Measurements from ENCODE around the gene SDK2.

Gene SDK2

GRCh38 chr17:73516431-73516830, 127.8 kb downstream of the SDK2 start:
- TF ChIP-seq ZNF274 (IDR thresholded peaks at IDR 0.05; ENCODE audit: low read depth, low read length), result no peak
- no peak overlapping the region for H3K4me3 ChIP-seq (ENCODE audit: low read length)

- TF ChIP-seq ZNF274 (IDR thresholded peaks at IDR 0.05; ENCODE audit: low read depth, low read length), result no peak
- H3K4me3 ChIP-seq (ENCODE audit: low read length), result no peak overlapping the region
Observed at GRCh38 chr17:73514146-73514863, 129.9 kb downstream of the SDK2 start.

- H3K4me3 ChIP-seq (ENCODE audit: low read length), result no peak overlapping the region
- TF ChIP-seq ZNF274 (IDR thresholded peaks at IDR 0.05; ENCODE audit: low read depth, low read length), result no peak
Observed at GRCh38 chr17:73513426-73513825, 130.8 kb downstream of the SDK2 start.

GRCh38 chr17:73511719-73512115, 132.5 kb downstream of the SDK2 start:
- H3K4me3 ChIP-seq (ENCODE audit: low read length), result no peak overlapping the region
- no peak for TF ChIP-seq ZNF274 (IDR thresholded peaks at IDR 0.05; ENCODE audit: low read depth, low read length)

- TF ChIP-seq ZNF274 (IDR thresholded peaks at IDR 0.05; ENCODE audit: low read depth, low read length), result no peak
- no peak overlapping the region for H3K4me3 ChIP-seq (ENCODE audit: low read length)
Observed at GRCh38 chr17:73510981-73511718, 133.1 kb downstream of the SDK2 start.

GRCh38 chr17:73508931-73509605, 135.2 kb downstream of the SDK2 start:
- no peak for TF ChIP-seq ZNF274 (IDR thresholded peaks at IDR 0.05; ENCODE audit: low read depth, low read length)
- no peak overlapping the region for H3K4me3 ChIP-seq (ENCODE audit: low read length)

- no peak for TF ChIP-seq ZNF274 (IDR thresholded peaks at IDR 0.05; ENCODE audit: low read depth, low read length)
- H3K4me3 ChIP-seq (ENCODE audit: low read length), result no peak overlapping the region
Observed at GRCh38 chr17:73508057-73508930, 136.0 kb downstream of the SDK2 start.

GRCh38 chr17:73506470-73507435, 137.5 kb downstream of the SDK2 start:
- TF ChIP-seq ZNF274 (IDR thresholded peaks at IDR 0.05; ENCODE audit: low read depth, low read length), result no peak
- no peak overlapping the region for H3K4me3 ChIP-seq (ENCODE audit: low read length)

GRCh38 chr17:73503560-73503959, 140.7 kb downstream of the SDK2 start:
- TF ChIP-seq ZNF274 (IDR thresholded peaks at IDR 0.05; ENCODE audit: low read depth, low read length), result no peak
- no peak overlapping the region for H3K4me3 ChIP-seq (ENCODE audit: low read length)

- TF ChIP-seq ZNF274 (IDR thresholded peaks at IDR 0.05; ENCODE audit: low read depth, low read length), result no peak
- no peak overlapping the region for H3K4me3 ChIP-seq (ENCODE audit: low read length)
Observed at GRCh38 chr17:73500414-73500999, 143.7 kb downstream of the SDK2 start.

- no peak for TF ChIP-seq ZNF274 (IDR thresholded peaks at IDR 0.05; ENCODE audit: low read depth, low read length)
- H3K4me3 ChIP-seq (ENCODE audit: low read length), result no peak overlapping the region
Observed at GRCh38 chr17:73498886-73499554, 145.2 kb downstream of the SDK2 start.

- no peak for TF ChIP-seq ZNF274 (IDR thresholded peaks at IDR 0.05; ENCODE audit: low read depth, low read length)
Observed at GRCh38 chr17:73498176-73498575, 146.1 kb downstream of the SDK2 start.

More at GRCh38 chr17:73498176-73498575, 146.1 kb downstream of the SDK2 start:
- H3K4me3 ChIP-seq (ENCODE audit: low read length), result no peak overlapping the region

Measured in GM08714 (cell line).